Spleen (tissue), 7 donors: ENCODE measurements around the gene CES3.

Experiments
- POLR2A ChIP-seq, 3 donors: fragments of 450-650 bp; IDR thresholded peaks; one replicate each; pipeline ENCODE4 v1.5.1; 2017; ENCODE audit warnings: antibody characterized with exemption in 3 of 3, mild to moderate bottlenecking in 1 of 3
- POLR2AphosphoS5 ChIP-seq, 3 donors: sonication (generic); formaldehyde crosslinking; IDR thresholded peaks; one replicate each; pipeline ENCODE4 v1.5.1; 2017; ENCODE audit warnings: antibody characterized with exemption in 3 of 3
- TF ChIP-seq, protein P1 (sequence below), 11 experiments: fragments of 200-600 bp in 7 of 11; fragments of 450-650 bp in 4 of 11; sonication (generic) in 4 of 11; IDR thresholded peaks in 8 of 11; conservative IDR thresholded peaks in 3 of 11; 1 replicate in 7 of 11; 2 replicates in 4 of 11; pipeline versions ENCODE4 v1.4.0 to v1.8.0; 2016 to 2021; ENCODE audit warnings: antibody characterized with exemption in 11 of 11, inconsistent platforms in 4 of 11, mild to moderate bottlenecking in 1 of 11
- donor health status: DM: no; HTN: no; CAD: no; lungs with moderate emphysema.
- donor health status: DM: no; HTN: no; CAD: no.
- donor health status: DM: no; HTN: no; CAD: no.

DNA sequence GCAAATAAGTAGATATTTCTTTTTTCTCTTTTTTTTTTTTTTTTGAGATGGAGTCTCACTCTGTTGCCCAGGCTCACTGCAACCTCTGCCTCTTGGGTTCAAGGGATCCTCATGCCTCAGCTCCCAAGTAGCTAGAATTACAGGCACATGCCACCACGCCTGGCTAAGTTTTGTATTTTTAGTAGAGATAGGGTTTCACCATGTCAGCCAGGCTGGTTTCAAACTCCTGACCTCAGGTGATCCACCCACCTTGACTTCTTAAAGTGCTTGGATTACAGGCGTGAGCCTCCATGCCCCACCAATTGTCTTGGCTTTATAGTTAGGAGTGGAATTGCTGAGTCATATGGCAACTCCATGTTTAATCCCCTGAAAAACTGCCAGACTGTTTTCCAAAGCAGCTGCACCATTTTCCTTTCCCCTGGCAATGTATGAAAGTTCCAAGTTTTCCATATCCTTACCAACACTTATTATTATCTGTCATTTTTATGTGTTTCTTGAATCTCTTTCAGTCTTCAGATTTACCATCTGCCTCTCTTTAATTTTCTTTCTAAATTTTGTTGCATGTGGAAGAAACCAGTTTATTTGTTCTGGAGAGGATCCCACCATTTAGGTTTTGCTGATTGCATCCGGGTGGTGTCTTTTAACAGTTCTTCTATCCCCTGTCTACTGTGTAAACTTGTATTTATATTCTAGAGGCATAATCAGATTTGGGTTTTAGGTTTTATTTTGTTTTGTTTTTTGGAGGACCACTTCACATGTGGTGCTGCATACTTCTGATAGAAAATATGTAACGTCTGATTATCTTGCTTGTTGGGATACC, 9.9 kb upstream of the CES3 start:
- TF ChIP-seq, protein P1, sequence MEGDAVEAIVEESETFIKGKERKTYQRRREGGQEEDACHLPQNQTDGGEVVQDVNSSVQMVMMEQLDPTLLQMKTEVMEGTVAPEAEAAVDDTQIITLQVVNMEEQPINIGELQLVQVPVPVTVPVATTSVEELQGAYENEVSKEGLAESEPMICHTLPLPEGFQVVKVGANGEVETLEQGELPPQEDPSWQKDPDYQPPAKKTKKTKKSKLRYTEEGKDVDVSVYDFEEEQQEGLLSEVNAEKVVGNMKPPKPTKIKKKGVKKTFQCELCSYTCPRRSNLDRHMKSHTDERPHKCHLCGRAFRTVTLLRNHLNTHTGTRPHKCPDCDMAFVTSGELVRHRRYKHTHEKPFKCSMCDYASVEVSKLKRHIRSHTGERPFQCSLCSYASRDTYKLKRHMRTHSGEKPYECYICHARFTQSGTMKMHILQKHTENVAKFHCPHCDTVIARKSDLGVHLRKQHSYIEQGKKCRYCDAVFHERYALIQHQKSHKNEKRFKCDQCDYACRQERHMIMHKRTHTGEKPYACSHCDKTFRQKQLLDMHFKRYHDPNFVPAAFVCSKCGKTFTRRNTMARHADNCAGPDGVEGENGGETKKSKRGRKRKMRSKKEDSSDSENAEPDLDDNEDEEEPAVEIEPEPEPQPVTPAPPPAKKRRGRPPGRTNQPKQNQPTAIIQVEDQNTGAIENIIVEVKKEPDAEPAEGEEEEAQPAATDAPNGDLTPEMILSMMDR (IDR thresholded peaks at IDR 0.05 in 8 of 11, conservative IDR thresholded peaks at IDR 0.05 in 3 of 11): no peak
- TF ChIP-seq POLR2AphosphoS5 (IDR thresholded peaks at IDR 0.05) (no peak), POLR2A (IDR thresholded peaks at IDR 0.05) (no peak)
